OCI-LY3 (cell line): ENCODE data around the gene CDH8.

ENCODE experiments used
- CTCF ChIP-seq: fragments of 200-600, 300-600 bp; sonication (generic); IDR thresholded peaks from 2 replicates; pipeline ENCODE4 v1.5.1; 2014; ENCODE audit warnings: antibody characterized with exemption, low read length, low read depth
- EZH2phosphoT487 ChIP-seq: fragments of 200-600 bp; shearing (Covaris generic); IDR thresholded peaks from 2 replicates; pipeline ENCODE4 v1.6.1; 2018; ENCODE audit warnings: antibody characterized with exemption, mixed run types, low read depth

DNA sequence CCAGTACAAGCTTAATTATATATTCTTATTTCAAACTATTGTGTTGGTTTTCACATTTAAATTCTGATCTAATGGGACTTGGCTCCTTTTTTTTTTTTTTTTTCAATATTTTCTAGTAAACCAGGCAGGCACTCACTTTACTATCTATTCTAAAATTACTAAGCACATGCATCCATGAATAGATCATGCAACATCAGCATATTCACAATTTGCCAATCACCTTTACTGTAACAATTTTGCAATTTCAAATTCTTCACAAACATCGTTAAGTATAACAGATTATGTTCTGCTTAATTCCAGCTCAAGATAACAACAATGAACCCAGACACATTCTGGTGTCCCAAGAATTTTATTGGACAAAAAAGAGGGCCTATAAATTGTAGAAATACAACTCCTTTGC is 217.4 kb downstream of the CDH8 start:
- TF ChIP-seq CTCF: no peak
- no peak for TF ChIP-seq EZH2phosphoT487
